HG02759 (cell line): ENCODE data around the gene GAS2.

ENCODE experiments used
- ATAC-seq: cut with Tn5 transposase; IDR thresholded peaks from one replicate; pipeline ENCODE4 v1.9.1; 2021; ENCODE audit warnings: mild to moderate bottlenecking, moderate library complexity; ENCODE audit not compliant: unreplicated experiment

Gene GAS2

DNA sequence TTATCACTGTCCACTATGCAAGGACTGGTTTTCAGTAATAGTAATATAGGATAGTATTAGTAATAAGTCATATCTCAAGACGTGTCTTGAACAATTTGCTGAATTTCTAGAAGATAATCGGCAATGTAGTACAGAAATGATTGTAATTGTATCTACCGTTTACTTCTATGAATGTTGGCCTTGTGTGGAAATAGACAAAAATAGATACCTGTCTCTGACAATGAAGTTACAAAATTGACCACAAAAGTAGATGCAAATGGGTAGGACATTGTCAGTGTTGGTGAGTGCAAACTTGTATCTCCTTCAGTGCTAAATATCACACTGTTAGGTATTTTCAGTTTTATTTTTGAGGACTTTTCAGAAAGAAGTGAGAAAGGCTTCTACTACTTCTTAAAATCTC is 120.1 kb downstream of the GAS2 start:
- ATAC-seq: peak; percentile 86

DNA sequence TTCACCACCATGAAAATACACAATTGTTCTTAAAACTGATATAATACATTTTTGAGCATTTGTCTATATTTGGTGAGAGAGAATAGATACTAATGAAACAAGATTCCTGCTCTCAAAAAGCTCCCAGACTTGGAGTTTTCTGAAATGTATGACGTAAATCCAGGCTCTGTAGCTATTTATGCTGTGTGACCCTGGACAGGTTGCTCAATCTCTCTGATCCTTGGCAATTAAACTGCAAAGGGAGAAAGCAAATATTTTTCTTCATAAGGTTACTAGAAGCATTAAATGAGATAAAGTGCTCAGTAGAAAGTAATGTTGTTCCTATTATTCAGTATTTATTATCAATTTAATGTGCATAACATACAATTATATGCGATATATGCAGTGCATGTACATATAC is 120.6 kb downstream of the GAS2 start:
- no peak for ATAC-seq

DNA sequence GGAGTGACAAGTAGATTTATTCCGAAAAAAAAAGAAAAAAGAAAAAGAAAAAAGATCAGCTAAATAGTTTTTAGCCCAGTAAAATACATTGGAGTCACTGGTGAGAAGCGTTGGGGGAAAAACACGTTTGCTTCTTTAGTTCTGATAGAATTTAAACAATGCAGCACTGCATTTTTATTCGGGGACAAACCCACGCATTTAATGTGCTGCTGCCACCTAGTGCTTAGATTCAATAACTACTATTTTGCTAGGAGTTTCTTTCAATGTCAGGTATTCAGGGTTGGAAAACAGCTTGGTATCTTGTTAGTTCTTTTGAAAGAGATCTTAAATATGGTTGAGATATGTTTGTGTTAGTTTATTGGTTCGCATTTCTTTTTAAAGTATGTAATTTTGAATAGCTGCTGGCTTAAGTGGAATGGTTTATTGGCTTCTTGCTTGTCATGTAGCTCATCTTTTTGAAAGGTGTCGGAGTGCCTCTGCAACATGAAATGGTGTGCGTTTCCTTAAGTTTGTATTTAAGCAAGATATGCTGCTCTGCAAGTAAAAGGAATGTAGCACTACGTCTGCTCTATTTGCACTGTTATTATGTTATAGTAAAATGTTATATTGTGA is 121.2 kb downstream of the GAS2 start:
- ATAC-seq: peak; percentile 50

DNA sequence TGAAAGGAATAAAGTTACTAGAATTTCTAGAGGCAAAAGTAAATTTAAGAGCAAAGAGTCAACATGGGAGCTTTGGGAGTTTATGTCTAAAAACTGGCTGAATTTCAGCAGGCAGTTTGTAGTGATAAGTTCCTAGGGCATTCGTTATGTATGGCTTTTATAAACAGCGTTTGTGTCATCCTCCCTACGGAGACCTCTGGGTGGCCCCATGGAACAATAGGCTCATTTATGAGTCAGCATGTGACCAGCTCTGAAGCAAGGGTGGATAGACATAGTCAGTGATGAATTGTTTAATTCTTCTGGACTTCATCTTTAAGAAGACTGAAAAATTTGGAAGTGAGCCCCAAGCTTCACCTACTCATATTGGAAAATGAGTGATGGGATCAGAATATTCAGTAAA is 126.1 kb downstream of the GAS2 start:
- ATAC-seq: peak; percentile 55

DNA sequence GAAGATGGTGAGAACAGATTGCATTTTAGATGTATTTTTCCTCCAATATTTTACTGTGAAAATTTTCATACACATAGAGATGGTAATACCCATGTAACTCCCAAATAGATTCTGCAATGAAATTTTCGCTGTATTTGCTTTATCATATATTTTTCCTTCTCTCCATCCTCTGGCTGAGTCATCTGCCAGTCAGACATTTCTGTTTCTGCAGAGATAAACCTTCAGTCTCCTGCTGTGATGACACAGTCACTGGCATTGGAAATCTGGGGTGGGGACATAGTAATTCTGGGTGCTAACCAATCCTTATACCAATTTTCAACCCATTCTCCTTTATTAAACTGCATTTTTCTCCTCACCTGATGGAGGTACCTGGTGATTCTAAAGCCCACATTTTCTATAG is 129.5 kb downstream of the GAS2 start:
- ATAC-seq: no peak

DNA sequence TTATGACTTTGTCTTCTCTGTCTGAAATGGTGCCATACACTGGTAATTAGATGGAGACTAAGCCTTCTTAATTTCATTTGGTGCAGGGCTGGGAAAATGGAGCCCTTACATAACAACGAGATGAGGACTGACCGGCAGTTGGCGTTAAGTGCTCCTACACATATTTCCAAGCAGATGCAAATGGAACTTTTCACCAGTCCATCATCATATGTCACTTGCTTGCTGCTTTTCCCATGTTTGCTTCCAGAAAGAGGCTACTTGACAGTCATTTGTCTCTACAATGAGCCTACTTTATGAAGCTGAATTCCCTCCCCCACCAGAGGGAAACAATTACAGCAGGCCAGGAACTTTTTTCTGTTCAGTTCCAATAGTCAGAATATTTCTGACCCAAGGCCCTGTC is 130.6 kb downstream of the GAS2 start:
- no peak for ATAC-seq

DNA sequence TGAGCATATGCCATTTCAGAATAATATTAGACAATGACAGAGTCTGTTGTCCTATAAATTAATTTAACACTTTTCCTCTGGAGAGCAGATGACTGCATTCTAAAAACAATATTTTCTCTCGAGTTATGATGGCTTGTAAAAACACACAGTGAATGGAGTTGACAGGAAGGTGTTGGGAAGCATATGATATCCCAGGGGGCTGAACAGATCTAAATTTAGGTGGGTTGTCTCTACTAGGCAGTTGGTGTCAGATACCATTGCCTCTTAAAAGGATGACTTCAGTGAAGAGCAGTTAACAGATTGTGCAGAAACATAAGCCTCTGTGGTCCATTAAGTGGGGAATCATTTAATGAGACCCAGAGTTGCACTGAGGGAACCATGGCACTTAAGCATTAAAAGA is 132.5 kb downstream of the GAS2 start:
- no peak for ATAC-seq

DNA sequence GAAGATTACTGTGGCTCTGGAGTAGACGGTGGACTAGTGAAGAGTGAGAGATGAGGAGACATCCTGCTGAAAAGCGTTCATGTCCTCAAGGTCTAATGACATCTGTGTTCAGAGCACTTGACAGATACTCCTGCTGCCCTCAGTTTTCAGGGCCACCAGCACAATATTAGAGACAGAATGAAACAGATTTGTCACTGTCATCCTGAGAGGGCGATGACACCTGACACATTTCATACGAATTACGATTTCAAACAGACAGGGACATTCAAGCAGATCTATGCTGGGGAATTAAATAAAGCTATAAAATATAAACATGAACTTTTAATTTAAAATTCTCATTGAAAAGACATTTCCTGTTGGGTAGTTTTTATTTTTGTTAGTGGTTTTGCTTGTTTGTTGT is 134.1 kb downstream of the GAS2 start:
- ATAC-seq: no peak

DNA sequence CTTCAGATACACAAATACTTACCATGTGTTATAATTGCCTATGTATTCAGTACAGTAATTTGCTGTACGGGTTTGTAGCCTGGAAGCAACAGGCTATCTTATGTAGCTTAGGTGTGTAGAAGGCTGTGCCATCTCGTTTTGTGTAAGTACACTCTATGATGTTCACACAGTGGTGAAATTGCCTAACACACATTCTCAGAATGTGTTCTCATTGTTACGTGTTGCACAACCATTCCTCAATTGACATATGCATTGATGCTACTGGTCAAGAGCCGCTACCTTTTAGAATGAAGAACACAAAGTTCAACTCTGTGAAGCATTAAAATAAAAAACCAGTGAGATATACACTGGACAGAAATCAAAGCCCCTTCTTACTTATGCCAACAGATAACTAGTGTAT is 136.4 kb downstream of the GAS2 start:
- ATAC-seq: no peak

DNA sequence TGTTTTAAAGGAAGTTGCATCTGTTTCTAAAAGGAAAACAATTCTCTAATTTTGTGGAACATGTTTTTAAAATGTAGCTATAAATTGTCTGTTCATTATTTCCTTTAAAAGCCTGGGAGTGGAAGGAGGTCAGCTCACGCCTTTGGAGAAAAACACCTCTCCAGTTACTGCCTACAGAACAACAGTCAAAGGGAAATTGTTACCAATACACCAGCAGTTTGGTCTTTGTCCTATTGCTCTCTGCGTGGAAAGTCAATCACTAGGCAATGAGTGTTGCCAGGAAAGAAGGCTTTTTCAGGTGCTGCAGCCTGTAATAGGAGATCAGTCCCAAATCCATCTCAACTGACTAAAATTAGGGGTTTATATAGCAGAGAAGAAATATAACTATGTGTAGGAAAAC is 141.0 kb downstream of the GAS2 start:
- no peak for ATAC-seq

DNA sequence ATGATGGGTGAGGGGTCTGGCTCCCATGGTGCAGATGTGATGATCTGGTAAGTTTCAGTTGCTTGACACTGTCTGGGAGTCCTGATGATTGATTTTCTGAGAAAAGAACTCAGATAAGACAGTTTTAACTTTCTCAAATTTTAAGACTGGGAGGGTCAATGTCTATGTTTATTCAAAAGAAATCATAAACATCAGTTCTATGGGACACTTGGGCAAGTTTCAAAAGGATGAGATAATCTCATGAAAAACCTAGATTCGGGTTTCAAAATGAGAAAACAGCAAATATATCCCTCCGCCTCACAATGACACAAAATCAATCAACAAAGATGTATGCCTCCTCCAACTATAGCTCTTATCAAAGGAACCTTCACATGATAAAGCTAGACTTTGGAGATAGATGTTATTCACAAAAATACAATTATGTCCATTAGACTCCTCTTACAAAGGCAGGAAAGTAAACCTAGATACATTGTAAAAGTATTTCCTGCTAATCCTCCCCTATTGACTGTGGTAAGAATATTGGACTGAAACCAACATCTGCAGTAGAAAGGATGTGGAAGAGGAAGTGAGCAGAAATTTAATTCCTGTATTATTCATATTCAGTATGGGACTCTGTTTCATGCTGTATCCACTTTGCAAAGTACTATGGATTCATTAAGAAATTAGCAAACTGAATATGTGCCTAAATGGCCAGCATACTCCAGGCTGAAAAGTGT is 141.6 kb downstream of the GAS2 start:
- ATAC-seq: peak; percentile 90

DNA sequence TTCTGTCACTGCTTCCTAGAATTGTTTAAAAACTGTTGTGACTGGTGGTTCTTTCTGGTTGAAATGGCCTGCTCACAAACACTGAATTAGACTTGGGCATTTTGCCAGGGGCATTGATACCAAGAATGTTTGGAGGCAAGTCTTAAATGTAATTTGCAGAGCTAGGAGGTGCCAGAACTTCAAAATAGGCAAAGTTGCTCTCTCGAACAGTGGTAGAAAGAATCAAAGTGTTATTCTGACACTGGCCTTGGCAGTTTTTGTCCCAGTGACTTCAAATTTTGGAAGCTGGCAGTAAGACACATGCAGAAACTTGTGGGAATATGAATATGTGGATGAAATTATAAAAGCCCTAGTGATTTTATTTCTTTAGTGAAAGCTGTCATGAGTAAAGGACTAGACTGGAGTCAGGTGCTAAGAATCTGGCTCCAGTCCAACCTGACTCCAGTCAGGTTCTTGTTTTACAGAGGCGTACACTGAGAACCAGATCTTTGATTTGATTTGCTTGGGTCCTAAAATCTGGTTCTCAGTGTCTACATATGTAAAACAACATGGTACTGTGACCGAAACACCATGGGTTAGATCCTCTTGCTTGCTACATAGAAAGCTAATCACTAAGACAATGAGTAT is 142.3 kb downstream of the GAS2 start:
- ATAC-seq: no peak

DNA sequence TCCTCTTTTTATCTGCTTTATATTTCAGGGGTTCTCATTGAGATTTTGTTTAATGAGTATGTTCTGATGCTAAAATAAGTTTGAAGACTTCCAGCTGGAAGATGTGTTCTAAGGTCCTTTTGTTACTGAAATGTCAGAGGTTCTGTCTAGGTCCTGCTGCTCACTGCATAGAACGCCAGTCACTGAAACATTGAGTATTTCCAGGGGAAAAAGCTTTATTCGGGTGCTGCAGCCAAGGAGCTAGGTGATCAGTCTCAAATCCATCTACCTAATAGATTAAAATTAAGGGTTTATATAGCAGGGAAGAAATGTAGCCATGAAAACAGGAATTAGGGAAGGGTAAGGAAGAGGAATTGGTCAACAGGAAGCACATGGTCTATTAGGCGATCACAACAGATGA is 143.5 kb downstream of the GAS2 start:
- ATAC-seq: no peak

DNA sequence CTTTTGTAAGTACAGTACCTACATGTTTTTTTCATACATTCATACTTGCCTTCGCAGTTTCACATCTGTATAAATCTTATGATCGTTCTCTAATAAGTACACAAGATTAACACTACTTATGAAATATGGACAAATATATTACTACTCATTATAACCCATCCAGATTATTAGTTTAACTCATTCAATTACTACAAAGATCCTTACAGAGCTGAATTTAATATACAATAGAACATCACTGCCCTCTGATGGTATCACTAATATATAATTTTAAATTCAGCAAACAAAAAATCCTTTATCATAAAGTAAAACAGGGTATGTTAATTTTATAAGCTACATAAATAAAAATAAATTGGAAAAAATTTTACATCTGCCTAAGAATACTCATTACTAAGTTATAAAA is 155.8 kb downstream of the GAS2 start:
- no peak for ATAC-seq

DNA sequence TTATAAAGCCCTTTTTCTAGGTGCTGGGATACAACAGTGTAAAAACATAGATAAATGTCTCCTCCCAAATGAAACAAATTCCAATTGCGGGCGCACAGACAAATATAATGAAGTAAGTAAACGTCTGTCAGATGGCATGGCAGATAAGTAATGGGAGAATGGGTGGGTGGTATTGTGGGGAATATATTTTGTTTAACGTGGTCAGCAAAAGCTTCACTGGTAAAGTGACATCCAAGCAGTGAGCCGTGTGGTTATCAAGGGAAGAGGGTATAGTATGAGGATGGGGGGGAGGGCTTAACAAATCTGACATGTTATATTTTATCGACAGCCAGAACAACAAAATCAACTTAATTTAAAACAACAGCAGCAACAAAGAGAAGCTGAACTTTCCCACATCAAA is 162.0 kb downstream of the GAS2 start:
- ATAC-seq: no peak

DNA sequence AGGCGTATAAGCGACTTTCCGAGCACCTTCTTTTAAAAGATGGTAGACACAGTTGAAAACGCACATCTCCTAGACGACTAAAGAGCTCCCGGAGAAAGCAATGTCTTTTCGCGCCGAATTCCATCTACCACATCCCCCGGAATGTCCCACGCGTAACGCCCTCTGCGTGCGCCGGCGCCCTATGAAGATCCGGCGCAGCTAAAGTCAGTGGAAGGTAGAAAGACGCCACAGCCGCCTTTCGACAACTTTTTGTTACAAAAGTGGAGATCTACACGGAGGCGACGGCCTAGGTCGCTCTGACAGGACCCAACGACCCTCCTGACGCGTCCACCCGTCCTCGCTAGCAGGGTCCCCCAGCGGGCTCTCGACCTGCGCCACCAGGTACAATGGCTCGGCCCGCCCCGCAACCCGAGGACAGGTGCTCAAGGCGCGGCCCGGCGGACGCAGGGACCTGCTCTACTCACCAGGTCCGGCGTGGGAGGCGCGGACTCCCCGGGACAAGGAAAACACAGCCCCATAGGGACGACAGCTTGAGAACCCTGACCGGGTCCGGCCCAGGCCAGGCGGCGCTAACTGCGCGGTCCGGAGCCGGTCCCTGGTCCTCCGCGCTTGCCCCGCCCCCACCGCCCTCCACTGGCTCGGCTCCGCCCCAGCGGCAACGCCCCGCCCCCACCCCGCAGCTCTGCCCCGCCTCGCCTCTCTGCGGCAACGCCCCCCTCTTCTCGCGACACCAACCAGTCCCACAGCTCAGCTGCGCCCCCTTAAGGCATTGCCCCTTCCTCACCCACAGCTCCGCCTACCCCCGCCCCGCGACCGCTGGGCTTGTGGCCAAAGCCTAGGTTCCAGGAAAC is 163.0 kb downstream of the GAS2 start, which contains the start of gene SVIP:
SVIP (minus strand) TSS at position 571 of the 851 bp plus-strand sequence; CDS start at position 518, 53 bp downstream.
- ATAC-seq: peak; percentile 92

DNA sequence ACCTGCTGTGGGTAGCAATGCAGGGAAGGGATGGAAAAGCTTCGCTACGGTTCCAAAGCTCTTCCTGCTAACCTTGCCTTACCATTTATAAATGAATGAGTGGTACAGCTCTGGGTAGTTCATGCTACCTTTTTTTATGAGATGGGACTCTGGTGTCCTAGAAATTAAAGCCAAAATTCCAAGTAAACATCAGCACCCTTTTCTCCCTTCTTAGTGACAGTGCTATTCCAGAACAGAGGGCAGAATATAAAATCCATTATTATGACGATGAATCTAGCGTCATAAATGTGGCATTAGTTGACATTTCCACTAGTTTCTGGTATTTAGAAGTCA is 163.6 kb downstream of the GAS2 start:
- no peak for ATAC-seq

DNA sequence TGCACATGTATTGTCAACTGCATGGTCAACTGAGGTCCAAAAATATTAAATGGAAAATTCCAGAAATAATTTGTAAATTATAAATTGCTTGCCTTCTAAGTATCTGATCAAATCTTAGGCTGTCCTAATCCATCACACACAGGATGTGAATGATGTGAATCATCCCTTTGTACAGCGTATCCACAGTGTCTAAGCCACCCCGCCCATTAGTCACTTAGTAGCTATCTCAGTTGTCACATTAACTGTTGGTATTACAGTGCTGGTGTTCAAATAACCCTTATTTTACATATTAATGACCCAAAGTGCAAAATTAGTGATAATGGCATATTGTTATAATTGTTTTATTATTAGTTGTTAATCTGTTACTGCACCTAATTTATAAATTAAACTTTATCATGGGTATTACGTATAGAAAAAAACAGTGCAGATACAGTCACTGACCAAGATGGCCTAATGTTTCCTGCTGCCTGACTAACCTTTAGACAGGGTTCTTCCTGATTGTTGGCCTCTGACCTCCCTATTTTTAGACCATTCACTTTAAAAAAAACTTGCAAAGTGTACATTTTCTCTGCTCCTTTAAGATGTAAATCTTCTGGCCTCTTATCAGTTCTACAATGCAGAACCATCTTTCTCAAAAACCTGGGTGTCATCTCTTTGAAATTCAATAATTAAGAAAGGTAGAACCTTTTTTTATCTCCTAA is 166.1 kb downstream of the GAS2 start:
- ATAC-seq: no peak

DNA sequence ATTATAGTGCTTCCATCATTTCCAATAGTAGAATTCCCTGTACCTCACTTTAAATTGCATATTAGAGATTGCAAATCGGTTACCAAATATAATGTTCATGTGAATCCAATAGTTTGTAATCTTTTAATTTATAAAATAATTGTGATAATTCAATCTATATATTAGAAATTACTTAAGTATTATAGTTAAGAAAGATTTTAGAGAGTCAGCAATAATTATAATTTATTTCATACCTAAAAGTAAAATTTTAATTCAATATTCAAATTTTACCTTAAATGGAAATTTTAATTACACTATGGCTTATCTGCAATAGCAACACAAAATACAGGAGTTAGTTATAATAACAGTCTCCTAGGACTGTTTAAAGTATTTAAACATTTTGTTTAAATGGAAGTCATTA is 180.3 kb downstream of the GAS2 start:
- ATAC-seq: no peak

DNA sequence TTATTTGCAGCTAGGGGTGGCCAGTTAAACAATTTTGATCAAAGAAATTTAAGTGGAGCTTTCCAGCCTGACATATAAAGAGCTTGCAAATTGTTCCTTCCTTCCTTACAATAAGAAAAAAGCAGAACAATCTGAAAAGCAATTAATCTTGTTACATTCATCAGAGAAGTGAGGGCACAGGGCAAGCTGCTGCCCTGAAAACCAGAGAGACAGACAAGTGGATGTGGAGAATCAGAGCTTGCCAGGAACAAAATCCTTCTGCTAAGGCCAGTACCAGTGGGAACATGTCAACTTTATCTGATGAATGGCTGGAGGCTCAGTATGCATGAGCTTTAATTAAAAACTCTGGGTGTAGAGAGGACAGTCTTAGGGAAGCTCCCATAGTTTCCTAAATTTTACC is 185.1 kb downstream of the GAS2 start:
- ATAC-seq: no peak

DNA sequence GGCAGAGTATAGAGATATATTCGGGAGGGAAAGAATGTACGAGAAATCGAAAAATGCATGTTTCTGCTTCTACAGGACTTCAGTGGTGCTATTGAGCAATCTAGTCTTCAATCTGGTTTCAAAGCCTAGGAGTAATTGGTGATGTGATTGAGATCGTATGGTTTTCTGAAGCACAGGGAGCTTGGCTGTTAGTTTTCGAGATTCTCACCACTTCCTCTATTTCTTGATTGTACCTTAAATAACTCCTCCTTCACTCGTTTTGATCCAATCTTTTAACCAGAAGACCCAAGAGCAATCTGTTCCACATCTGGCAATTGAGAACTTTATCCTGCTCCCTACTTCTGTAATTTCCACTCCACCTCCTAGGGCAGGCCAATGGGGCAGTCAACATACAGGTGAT is 193.3 kb downstream of the GAS2 start:
- no peak for ATAC-seq
